SK-N-SH treated with all-trans-retinoic acid at 6 μM for 48 hours (cell line): Measurements from ENCODE around the gene SUCO.

Experiments
- ATAC-seq: fragments of 200-7000 bp; cut with Tn5 transposase; 3 replicates; pipeline ENCODE4 v1.9.1; 2020; ENCODE audit warnings: mild to moderate bottlenecking, moderate library complexity
- ARNTL ChIP-seq: fragments of 450-650 bp; formaldehyde crosslinking; IDR thresholded peaks from 2 replicates; pipeline ENCODE4 v1.5.0; 2020; ENCODE audit warnings: low read depth, mild to moderate bottlenecking, moderate library complexity, borderline replicate concordance
- BACH2 ChIP-seq: fragments of 250-450 bp; sonication (Bioruptor Pico); IDR thresholded peaks from 2 replicates; pipeline ENCODE4 v1.9.0; 2021; ENCODE audit warnings: mild to moderate bottlenecking, borderline replicate concordance
- CSDC2 ChIP-seq: fragments of 250-450 bp; sonication (Bioruptor Pico); IDR thresholded peaks from 2 replicates; pipeline ENCODE4 v1.5.0; 2020; ENCODE audit warnings: mild to moderate bottlenecking, moderate library complexity
- ESRRG ChIP-seq: fragments of 250-450 bp; sonication (Bioruptor Pico); IDR thresholded peaks from 2 replicates; pipeline ENCODE4 v1.6.1; 2021; ENCODE audit warnings: mild to moderate bottlenecking
- GLIS3 ChIP-seq: fragments of 250-450 bp; sonication (Bioruptor Pico); IDR thresholded peaks from 2 replicates; pipeline ENCODE4 v1.5.0; 2020; ENCODE audit warnings: mild to moderate bottlenecking, moderate library complexity
- ISL1 ChIP-seq: fragments of 250-450 bp; sonication (Bioruptor Pico); IDR thresholded peaks from 2 replicates; pipeline ENCODE4 v2.1.2; 2022; ENCODE audit warnings: mild to moderate bottlenecking, moderate library complexity
- OSR1 ChIP-seq: fragments of 250-450 bp; sonication (Bioruptor Pico); IDR thresholded peaks from 2 replicates; pipeline ENCODE4 v1.8.0; 2022; ENCODE audit warnings: moderate library complexity, mild to moderate bottlenecking, inconsistent platforms
- PPARA ChIP-seq: fragments of 250-450 bp; sonication (Bioruptor Pico); IDR thresholded peaks from 2 replicates; pipeline ENCODE4 v1.5.0; 2020; ENCODE audit warnings: mild to moderate bottlenecking, borderline replicate concordance
- RARB ChIP-seq: fragments of 250-450 bp; sonication (Bioruptor Pico); IDR thresholded peaks from 2 replicates; pipeline ENCODE4 v1.8.0; 2021; ENCODE audit warnings: mild to moderate bottlenecking, moderate library complexity
- SNAI2 ChIP-seq: fragments of 250-450 bp; sonication (Bioruptor Pico); IDR thresholded peaks from 2 replicates; pipeline ENCODE4 v1.5.0; 2020; ENCODE audit warnings: mild to moderate bottlenecking, moderate library complexity
- TCF4 ChIP-seq: fragments of 250-450 bp; sonication (Bioruptor Pico); IDR thresholded peaks from 2 replicates; pipeline ENCODE4 v1.8.0; 2021; ENCODE audit warnings: mild to moderate bottlenecking, moderate library complexity, borderline replicate concordance
- ZC3H10 ChIP-seq: fragments of 250-450 bp; sonication (Bioruptor Pico); IDR thresholded peaks from 2 replicates; pipeline ENCODE4 v1.5.1; 2021; ENCODE audit warnings: mild to moderate bottlenecking, moderate library complexity
- ZFP3 ChIP-seq: fragments of 250-450 bp; sonication (Bioruptor Pico); IDR thresholded peaks from 2 replicates; pipeline ENCODE4 v1.5.0; 2020; ENCODE audit warnings: mild to moderate bottlenecking, moderate library complexity
- ZNF565 ChIP-seq: fragments of 450-650 bp; formaldehyde crosslinking; conservative IDR thresholded peaks from 2 replicates; pipeline ENCODE4 v1.5.0; 2020; ENCODE audit warnings: low read depth, mild to moderate bottlenecking, moderate library complexity
- ZNF70 ChIP-seq: fragments of 450-650 bp; formaldehyde crosslinking; IDR thresholded peaks from 2 replicates; pipeline ENCODE4 v1.5.0; 2020; ENCODE audit warnings: mild to moderate bottlenecking, moderate library complexity
- TF ChIP-seq, protein P1 (sequence below): fragments of 250-450 bp; sonication (Bioruptor Pico); IDR thresholded peaks from 2 replicates; pipeline ENCODE4 v1.5.0; 2020; ENCODE audit warnings: mild to moderate bottlenecking, moderate library complexity
- TF ChIP-seq, protein P2 (sequence below): fragments of 250-450 bp; sonication (Bioruptor Pico); IDR thresholded peaks from 2 replicates; pipeline ENCODE4 v1.8.0; 2021; ENCODE audit warnings: low read depth, mild to moderate bottlenecking, moderate library complexity, borderline replicate concordance
- TF ChIP-seq, protein P3 (sequence below): fragments of 250-450 bp; sonication (Bioruptor Pico); IDR thresholded peaks from 2 replicates; pipeline ENCODE4 v1.5.1; 2021; ENCODE audit warnings: mild to moderate bottlenecking, moderate library complexity
- TF ChIP-seq, protein P4 (sequence below): fragments of 250-450 bp; sonication (Bioruptor Pico); IDR thresholded peaks from 2 replicates; pipeline ENCODE4 v1.5.1; 2020; ENCODE audit warnings: low read depth, mild to moderate bottlenecking, moderate library complexity

SUCO gene

DNA sequence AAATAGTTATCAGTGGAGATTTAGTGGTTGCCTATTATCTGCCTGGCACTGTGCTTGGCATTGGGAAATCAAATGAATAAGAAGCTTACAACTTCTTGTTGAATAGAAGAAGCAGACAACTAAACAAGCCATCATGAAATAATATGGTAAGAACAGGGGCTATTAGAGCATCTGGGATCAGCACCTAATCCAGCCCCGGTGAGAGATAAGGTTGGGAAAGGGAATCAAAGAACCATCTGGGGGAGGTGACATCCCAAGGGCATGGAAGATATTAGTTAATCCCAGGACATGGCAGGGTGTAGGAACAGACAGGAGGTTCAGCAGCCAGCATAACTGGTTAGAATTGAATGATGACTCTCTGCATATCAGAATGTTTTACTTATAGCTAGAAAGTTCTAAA is 36.3 kb upstream of the SUCO start:
- ATAC-seq: peak; percentile 34; the same call in 2 of the 3 replicates
- TF ChIP-seq ISL1 (CRISPR knock-in tag) (no peak), ZNF565 (CRISPR knock-in tag) (no peak), ZFP3 (CRISPR knock-in tag) (no peak), ZNF70 (CRISPR knock-in tag) (peak; percentile 82)
- TF ChIP-seq, protein P1, sequence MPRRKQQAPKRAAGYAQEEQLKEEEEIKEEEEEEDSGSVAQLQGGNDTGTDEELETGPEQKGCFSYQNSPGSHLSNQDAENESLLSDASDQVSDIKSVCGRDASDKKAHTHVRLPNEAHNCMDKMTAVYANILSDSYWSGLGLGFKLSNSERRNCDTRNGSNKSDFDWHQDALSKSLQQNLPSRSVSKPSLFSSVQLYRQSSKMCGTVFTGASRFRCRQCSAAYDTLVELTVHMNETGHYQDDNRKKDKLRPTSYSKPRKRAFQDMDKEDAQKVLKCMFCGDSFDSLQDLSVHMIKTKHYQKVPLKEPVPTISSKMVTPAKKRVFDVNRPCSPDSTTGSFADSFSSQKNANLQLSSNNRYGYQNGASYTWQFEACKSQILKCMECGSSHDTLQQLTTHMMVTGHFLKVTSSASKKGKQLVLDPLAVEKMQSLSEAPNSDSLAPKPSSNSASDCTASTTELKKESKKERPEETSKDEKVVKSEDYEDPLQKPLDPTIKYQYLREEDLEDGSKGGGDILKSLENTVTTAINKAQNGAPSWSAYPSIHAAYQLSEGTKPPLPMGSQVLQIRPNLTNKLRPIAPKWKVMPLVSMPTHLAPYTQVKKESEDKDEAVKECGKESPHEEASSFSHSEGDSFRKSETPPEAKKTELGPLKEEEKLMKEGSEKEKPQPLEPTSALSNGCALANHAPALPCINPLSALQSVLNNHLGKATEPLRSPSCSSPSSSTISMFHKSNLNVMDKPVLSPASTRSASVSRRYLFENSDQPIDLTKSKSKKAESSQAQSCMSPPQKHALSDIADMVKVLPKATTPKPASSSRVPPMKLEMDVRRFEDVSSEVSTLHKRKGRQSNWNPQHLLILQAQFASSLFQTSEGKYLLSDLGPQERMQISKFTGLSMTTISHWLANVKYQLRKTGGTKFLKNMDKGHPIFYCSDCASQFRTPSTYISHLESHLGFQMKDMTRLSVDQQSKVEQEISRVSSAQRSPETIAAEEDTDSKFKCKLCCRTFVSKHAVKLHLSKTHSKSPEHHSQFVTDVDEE (CRISPR knock-in tag): no peak

DNA sequence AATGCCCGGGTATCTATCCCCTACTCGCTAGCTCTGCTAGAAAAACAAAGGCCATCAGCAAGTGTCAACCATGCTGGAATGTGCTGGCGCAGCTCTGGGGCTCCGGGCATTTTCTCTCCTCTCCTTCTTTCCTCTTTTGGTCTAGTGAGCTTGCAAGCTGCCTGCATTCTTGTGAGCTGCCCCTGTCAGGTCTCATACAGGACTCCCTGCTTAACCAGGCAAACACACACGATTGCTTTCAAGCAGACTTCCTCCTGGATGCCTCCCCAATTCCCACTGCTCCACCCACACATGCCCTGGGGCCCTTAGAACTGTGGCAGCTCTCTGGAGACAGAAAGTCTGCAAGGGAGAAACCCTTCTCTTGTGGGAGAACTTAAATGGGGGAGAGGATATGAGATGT is 35.7 kb upstream of the SUCO start:
- TF ChIP-seq ARNTL: no peak
- TF ChIP-seq BACH2: no peak
- TF ChIP-seq, protein P2, sequence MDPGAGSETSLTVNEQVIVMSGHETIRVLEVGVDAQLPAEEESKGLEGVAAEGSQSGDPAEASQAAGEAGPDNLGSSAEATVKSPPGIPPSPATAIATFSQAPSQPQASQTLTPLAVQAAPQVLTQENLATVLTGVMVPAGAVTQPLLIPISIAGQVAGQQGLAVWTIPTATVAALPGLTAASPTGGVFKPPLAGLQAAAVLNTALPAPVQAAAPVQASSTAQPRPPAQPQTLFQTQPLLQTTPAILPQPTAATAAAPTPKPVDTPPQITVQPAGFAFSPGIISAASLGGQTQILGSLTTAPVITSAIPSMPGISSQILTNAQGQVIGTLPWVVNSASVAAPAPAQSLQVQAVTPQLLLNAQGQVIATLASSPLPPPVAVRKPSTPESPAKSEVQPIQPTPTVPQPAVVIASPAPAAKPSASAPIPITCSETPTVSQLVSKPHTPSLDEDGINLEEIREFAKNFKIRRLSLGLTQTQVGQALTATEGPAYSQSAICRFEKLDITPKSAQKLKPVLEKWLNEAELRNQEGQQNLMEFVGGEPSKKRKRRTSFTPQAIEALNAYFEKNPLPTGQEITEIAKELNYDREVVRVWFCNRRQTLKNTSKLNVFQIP (CRISPR knock-in tag): no peak
- TF ChIP-seq ZFP3 (CRISPR knock-in tag): no peak
- no peak for TF ChIP-seq ZNF565 (CRISPR knock-in tag)
- TF ChIP-seq ZNF70 (CRISPR knock-in tag): no peak
- no peak for TF ChIP-seq TCF4 (CRISPR knock-in tag)
- TF ChIP-seq, protein P3, sequence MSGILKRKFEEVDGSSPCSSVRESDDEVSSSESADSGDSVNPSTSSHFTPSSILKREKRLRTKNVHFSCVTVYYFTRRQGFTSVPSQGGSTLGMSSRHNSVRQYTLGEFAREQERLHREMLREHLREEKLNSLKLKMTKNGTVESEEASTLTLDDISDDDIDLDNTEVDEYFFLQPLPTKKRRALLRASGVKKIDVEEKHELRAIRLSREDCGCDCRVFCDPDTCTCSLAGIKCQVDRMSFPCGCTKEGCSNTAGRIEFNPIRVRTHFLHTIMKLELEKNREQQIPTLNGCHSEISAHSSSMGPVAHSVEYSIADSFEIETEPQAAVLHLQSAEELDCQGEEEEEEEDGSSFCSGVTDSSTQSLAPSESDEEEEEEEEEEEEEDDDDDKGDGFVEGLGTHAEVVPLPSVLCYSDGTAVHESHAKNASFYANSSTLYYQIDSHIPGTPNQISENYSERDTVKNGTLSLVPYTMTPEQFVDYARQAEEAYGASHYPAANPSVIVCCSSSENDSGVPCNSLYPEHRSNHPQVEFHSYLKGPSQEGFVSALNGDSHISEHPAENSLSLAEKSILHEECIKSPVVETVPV (CRISPR knock-in tag): no peak
- no peak for TF ChIP-seq SNAI2 (CRISPR knock-in tag)
- no peak for TF ChIP-seq ESRRG (CRISPR knock-in tag)
- TF ChIP-seq ISL1 (CRISPR knock-in tag): no peak
- TF ChIP-seq PPARA: no peak
- no peak for TF ChIP-seq GLIS3 (CRISPR knock-in tag)
- TF ChIP-seq, protein P4, sequence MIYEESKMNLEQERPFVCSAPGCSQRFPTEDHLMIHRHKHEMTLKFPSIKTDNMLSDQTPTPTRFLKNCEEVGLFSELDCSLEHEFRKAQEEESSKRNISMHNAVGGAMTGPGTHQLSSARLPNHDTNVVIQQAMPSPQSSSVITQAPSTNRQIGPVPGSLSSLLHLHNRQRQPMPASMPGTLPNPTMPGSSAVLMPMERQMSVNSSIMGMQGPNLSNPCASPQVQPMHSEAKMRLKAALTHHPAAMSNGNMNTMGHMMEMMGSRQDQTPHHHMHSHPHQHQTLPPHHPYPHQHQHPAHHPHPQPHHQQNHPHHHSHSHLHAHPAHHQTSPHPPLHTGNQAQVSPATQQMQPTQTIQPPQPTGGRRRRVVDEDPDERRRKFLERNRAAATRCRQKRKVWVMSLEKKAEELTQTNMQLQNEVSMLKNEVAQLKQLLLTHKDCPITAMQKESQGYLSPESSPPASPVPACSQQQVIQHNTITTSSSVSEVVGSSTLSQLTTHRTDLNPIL (CRISPR knock-in tag): no peak
- peak; percentile 82 for ATAC-seq

DNA sequence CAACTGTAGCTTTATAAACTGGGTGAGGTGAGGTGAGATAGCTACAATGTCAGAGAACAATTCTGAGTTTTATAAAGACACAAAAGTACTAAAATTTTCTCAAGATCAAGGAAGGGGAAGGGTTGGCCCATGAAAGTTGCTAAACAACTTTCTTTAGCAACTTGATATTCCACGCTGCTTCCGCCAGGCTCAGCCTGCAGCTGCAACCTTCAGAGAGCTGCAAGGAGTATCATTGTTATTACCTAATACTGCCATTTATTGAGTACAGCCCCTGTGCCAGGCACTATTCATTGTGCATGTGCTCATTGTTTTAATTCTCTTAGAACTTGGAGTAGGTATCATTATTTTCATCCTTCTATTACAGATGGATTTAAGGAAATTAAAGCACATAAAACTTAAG is 34.1 kb upstream of the SUCO start:
- ATAC-seq: no peak
- TF ChIP-seq, protein P3 (CRISPR knock-in tag): no peak
- no peak for TF ChIP-seq ZC3H10 (CRISPR knock-in tag)
- TF ChIP-seq RARB: no peak
- no peak for TF ChIP-seq PPARA
- no peak for TF ChIP-seq ISL1 (CRISPR knock-in tag)
- TF ChIP-seq OSR1 (CRISPR knock-in tag): no peak
- TF ChIP-seq CSDC2 (CRISPR knock-in tag): no peak
- TF ChIP-seq, protein P4 (CRISPR knock-in tag): no peak
- no peak for TF ChIP-seq ZNF70 (CRISPR knock-in tag)
